HG03571 (cell line): Measurements from ENCODE around the gene HDHD2.
A peak's percentile ranks its signal among the peaks of the same experiment; 100 is the strongest.
"Not testable (repeated sequence)": the region's sequence is repeated elsewhere in the genome, so short reads cannot be mapped to it uniquely, and the experiment has no call there.

ENCODE experiments used
- ATAC-seq: cut with Tn5 transposase; IDR thresholded peaks from one replicate; pipeline ENCODE4 v1.9.1; 2021; ENCODE audit not compliant: unreplicated experiment

The HDHD2 gene, protein sequence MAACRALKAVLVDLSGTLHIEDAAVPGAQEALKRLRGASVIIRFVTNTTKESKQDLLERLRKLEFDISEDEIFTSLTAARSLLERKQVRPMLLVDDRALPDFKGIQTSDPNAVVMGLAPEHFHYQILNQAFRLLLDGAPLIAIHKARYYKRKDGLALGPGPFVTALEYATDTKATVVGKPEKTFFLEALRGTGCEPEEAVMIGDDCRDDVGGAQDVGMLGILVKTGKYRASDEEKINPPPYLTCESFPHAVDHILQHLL

DNA sequence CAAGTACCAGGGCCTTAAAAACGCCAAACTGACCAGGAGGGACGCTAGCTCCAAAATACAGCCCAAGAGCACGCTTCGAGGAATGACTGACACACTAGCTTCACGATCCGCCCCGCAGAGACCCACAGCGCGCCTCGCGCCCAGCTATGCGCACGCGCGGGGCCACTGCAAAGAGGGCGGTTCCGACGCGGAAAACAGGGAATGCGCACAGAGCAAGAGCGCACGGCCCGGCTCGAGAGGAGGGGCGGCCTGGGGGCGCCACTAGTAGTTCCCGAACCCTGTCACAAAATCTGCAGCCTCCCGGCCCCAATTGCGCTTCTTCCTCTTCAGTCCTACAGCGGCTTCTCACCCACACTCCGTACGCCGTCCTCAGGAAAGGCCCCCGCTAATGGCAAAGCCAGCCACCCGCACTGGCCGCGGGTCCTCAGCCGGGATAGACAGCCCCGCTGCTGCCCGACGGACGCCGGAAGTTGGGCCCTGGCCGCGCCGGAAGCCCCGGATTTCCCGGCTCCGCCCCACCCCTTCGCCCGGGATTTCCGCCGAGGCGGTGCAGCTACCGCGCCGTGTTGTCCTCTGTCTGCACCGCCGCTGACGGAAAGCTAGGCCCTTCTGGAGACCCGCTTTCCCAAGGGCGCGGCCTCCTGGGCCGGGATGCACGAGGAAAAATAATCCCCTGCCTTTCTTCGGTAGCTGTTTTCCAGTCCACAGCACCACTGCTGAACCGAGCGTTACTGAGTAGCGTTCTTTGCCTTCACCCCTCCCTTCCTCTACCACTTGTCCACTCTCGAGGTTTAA is at the start of gene HDHD2:
Gene HDHD2, minus strand, starts transcription at position 472 of the 795 bp plus-strand sequence. CDS start 14,061 bp downstream, outside the sequence.
- peak; percentile 89 for ATAC-seq

DNA sequence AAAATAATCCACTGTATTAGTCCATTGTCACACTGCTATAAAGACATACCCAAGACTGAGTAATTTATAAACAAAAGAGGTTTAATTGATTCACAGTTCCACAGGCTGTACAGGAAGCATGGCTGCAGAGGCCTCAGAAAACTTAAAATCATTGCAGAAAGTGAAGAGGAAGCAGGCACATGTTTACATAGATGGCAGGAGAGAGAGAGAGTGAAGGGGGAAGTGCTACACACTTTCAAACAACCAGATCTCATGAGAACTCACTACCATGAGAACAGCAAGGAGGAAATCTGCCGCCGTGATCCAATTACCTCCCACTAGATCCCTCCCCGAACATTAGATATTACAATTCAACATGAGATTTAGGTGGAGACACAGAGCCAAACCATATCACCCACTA is 45.7 kb upstream of the HDHD2 start:
- ATAC-seq: not testable (repeated sequence)

DNA sequence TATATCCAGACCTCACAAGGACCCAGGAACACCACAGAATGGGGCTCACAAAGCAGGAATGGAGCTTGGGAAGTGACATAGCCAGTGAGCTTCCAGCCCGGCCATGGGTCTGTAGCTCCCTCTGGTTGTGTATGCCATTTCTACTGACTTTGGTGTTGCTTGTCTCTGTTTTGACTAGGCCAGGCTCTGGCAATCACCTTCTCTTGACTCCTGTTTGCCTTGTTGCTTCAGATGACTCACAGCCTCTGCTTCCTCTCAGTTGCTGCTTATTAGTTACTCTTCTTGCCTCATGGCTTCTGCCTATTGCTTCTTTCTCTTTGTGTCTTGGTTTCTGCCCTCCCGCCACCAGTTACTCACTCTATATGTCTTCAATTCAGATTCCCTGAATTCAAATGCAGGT is 41.7 kb upstream of the HDHD2 start:
- no peak for ATAC-seq

DNA sequence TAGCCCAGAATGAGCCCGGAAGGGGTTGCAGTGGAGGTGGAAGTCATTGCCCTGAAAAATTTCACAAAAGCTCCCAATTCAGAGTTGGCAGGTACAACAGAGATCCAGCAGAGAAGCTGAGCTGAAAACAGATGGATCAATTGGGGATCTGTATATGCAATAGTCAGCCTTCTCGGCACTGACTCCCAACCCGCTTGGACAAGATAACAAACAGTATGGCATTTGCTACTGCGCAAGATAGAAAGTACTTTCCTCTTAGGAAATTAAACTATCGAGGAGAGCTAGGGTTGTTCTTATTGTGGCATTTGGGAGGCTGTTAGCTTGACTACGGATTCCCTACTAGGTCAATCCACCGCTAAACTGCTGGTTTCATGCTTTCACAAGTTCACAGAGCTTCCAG is 37.4 kb upstream of the HDHD2 start:
- ATAC-seq: no peak

DNA sequence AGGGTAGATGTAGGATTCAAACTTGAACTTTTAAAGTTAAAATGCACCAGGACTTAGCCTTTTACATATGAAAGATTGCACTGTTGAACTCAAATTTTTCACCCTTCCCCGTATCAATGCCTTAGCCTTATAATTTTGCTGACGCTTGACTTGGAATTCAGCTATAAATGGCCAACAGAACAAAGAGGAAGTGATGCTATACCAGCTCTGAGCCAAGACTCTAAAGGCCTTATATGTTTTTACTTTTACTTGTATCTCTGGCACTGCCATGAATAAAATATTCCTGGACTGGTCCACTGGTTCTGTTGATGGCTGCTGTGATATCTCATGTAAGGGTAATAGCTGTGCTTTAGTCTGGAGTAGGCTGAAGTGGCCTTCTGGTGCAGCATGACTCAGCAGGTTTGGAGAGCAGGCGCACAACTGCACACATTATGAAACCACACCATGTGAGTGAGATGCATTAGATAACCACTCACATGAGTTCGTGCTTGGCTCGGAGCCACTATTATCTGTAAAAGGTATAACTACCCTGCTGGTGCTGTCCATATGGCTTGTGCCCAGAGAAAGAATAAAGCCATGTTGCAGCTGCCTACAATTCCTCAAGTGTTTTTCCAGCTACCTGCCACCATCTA is 34.2 kb upstream of the HDHD2 start:
- ATAC-seq: no peak

DNA sequence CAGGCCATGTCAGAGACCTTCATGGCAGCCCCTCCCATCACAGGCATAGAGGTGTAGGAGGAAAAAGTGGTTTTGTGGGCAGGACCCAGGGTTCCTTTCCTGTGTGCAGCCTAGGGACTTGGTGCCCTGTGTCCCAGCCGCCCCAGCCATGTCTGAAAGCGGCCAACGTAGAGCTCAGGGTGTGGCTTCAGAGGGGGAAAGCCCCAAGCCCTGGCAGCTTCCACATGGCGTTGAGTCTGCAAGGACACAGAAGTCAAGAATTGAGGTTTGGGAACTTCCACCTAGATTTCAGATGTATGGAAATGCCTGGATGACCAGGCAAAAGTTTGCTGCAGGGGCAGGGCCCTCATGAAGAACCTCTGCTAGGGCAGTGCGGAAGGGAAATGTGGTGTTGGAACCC is 31.9 kb upstream of the HDHD2 start:
- not testable (repeated sequence) for ATAC-seq

DNA sequence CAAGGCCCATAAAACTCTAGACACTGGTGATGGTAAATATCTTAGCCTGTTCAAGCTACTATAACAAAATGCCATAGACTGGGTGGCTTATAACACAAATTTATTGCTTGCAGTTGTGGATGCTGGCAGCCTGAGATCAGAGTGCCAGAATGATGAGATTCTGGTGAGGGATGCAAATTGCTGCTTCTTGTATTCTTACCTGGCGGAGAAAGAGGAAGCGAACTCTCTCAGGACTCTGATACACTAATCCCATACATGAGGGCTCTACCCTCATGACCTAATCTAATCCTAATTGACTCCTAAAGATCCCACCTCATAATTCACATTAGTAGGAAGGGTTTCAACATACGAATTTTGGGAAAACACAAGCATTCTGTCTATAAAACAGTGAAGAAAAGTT is 30.5 kb upstream of the HDHD2 start:
- ATAC-seq: no peak

DNA sequence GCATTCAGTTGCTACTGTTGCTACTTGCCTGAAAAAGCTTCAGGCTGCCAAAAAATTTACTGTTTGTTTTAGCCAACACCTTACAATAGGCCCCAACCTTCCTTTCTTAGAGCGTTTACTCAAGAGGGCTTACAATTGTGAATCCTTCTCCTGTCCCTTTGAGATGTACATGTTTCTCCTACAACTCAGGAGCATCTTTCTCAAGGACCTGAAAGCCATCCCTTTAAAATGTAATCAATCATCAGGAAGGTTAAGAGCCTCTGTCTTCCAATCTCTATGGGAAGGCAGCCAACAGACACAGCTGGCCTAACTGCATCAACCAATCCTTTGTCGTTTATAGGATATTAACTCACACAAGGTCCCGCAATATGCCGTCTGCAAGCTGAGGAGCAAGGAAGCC is 29.2 kb upstream of the HDHD2 start:
- no peak for ATAC-seq

DNA sequence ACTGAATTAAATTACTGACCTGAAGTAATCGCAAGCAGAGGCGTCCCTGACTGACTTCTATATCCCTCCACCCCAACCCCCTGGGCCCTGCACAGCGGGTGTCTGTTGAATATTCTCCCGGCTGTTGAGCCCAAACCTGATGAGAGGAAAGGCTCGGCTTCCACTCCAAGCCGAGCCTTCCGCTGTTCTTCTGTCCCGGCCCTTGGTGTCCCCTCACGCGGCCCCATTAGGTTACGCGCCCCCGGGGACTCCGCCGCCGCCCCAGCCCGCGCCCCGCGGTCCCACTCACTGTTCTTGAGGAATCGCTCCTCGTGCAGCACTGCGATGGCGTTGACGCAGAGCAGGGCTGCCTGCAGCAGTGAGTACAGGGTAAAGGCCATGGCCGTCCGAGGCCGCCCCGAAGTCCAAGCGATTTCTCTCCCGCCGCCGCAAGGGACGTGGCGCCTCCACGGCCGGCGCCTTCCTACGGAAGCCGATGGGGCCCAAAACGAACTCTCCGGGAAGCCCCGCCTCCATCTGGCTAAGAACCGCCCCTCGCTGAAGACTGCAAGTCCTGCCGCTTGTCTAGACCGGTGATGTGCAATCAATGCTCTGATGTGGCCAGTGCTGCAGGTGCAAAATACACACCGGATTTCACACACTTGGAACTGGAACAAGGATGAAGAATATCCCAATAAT is 25.7 kb upstream of the HDHD2 start, which contains the start of gene IER3IP1:
Gene IER3IP1, minus strand, starts transcription at position 467 of the 678 bp plus-strand sequence. Its CDS starts 87 bp downstream, at position 380.
- ATAC-seq: peak; percentile 71

DNA sequence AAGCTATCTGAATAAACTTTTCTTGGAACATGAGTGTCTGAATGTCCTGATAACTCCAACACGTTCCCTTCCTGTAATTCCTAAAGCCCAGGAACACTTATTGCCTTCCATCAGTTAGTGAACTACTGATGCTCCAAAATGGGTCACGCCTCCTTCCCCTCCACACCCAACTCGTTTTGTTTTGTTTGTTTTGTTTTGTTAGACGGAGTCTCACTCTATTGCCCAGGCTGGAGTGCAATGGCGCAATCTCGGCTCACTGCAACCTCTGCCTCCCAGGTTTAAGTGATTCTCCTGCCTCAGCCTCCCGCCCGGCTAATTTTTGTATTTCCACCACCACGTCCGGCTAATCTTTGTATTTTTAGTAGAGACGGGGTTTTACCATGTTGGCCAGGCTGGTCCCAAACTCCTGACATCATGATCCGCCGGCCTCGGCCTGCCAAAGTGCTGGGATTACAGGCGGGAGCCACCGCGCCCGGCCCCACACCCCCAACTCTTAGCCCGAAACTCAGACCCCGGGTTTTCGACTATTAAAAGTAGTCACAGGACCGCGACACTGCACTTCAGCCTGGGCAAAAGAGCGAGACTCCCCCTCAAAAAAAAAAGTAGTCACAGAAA is 25.1 kb upstream of the HDHD2 start:
- peak; percentile 7 for ATAC-seq

DNA sequence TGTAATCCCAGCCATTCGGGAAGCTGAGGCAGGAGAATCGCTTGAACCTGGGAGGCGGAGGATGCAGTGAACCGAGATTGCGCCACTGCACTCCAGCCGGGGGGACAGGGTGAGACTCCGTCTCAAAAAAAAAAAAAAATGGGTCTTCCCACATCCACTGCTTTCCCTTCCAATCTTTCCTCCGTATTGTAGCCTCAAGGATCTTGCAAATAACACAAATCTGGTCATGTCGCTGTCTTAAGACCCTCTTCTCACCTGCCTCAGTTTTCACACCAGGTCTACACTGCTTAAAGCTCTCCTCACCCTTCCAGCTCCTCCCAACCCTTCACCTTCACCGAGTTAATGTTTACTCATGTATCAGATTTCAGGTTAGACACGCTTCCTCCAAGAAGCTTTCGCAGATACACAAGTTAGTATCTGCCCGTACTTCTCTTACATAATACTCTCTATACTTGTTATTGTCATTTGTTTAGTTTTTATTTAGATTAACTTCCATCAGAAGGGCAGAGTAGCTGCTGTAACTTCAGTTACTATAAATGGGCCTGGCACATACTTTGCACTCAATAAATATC is 24.3 kb upstream of the HDHD2 start:
- ATAC-seq: no peak

DNA sequence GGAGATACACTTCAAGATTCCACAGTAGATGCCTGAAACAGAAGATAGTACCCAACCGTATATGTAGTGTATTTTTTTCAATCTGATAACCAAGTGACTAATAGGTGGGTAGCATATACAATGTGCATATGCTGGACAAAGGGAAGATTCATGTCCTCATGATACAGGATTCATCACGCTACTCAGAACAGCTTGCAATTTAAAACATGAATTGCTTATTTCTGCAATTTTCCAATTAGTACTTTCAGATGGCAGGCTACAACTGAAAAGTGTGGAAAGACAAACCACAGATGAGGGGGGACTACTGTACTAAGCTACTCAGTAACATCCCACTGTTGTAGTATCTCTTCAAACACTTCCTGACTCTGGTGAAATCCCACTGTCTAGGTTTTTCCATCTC is 22.2 kb upstream of the HDHD2 start:
- ATAC-seq: no peak

DNA sequence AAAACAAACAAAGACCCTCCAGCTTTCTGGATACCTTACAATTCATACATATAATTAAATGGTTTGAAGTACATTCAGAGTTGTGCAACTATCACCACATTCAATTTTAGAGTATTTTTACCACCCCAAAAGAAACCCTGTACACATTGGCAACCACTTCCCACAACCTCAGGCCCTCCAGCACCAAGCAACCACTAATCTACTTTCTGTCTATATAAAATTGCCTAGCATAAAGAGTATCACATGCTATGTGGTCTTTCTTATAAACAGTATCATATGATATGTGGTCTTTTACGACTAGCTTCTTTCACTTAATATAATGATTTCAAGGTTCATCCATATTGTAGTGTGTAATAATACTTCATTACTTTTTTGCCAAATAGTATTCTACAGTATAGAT is 18.6 kb upstream of the HDHD2 start:
- no peak for ATAC-seq

DNA sequence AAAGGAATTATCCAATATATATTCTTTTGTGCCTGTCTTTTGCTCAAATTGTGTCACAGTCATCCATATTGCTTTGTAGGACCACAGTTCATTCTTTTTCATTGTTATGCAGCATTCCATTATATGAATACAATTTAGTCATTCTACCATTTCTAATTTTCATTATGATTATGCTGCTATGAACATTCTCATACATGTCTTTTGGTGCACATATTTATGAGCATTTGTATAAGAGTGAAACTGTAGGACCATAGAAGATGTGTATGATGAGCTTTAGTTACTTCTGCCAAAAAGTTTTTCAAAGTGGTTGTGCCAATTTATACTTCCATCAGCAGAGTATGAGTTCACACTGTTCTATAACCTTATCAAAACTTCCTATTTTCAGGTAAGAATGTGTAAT is 18.2 kb upstream of the HDHD2 start:
- ATAC-seq: no peak

DNA sequence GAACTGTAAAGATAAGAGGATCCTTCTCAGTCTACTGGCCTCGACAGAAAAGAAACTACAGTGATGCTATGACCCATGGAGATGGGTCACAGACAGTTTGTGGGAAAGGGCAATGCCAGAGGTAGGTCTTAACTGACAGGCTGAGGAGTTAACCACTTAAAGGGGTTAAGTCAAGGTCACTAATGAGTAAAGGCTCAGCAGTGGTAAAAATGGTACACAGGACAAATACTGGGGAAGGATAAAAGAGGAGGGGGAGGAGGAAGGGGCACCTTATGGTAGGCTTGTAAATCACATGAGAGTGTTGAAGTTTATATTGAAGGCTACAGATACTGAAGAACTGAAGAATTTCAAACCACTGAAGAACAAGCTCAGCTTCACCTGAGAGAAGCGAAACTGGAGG is 16.0 kb upstream of the HDHD2 start:
- no peak for ATAC-seq

DNA sequence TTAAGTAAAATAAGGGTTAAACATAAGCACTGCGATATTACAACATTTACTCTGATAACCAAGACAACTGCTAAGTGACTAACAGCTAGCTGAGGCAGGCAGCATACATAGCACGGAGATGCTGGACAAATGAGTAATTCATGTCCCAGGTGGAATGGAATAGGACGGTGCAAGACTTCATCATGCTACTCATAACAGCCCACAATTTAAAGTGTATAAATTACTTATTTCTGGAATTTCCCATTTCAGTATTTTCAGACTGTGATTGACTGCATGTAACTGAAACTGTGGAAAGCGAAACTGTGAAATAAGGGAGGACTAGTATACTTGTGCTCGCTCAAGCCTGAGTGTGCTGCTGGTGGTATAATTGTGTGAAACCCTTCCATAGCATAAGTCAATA is 12.9 kb upstream of the HDHD2 start:
- peak; percentile 83 for ATAC-seq

DNA sequence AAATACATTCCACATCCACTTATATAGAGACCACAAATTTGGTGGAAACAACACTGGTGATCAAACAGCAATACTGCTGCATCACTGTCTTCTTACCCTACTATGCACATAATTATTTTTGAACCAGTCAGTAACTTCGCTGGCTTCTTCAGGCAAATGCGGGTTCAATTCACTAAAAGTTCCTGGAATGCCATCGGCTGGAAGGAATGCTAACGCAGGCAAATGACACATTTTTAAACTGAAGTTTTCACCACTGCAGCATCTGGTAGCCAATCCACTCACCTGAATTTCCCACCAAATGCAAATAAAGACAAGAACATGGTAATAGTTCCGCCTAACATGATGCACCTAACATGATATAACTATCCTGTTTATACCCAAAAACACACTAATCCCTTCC is 10.0 kb upstream of the HDHD2 start:
- ATAC-seq: no peak

DNA sequence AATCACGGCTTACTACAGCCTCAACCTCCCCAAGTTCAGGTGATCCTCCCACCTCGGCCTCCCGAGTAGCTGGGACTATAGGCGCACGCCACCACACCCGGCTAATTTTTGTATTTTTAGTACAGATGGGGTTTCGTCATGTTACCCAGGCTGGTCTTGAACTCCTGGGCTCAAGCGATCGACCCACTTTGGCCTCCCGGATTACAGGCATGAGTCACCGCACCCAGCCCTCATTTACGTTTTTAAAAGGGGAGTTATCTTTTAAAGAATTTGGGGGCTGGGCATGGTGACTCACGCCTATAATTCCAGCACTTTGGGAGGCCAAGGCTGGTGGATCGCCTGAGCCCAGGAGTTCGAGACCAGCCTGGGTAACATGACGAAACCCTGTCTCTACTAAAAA is 8.1 kb upstream of the HDHD2 start:
- ATAC-seq: not testable (repeated sequence)

DNA sequence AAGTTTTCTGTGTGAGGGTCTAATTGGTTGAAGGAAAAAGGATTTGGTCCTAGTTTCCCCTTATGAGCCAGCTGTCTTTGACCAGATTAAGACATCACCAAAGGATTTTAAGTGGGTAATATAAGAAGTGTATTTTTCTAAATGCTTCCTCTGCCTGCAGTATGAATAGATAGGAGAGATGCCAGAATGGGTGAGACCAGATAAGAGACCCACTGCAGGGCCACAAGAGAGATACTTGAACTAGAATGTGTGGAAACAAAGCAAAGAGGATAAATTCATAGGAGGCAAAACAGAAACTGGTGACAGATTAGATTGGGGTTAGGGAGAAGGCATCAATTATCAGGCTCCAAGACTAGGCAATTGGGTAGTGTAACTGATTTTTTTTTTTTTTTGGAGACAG is 1.1 kb upstream of the HDHD2 start:
- ATAC-seq: no peak

DNA sequence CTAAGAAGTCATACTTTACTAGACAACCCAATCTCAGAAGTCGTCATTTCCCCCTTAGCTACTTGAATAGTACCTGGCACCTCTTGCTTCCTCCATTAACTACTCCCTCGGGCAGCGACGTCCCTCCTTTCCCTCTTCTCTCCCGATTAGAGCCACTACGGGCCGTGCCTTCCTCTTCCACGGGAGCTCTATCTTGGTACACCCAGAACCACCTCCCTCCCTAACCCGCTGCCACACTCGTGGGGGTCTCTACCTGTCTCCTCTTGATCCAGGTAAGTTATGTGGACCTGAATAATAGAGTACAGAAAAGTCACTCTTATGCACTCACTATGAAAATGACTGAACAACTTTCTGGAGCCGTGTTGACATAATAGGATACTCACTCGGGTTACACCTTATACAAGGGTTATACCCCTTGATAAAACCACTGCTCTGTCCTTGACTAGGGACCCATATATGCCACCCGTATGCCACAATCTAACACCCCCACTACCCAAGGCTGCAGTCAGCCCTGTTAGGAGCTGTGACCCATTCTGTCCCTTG is 595 bp upstream of the HDHD2 start:
- peak; percentile 8 for ATAC-seq
